NCI-H524 (cell line): ENCODE measurements around the gene STRIP2.
A peak's percentile ranks its signal among the peaks of the same experiment; 100 is the strongest.
"Not testable (repeated sequence)": the region's sequence is repeated elsewhere in the genome, so short reads cannot be mapped to it uniquely, and the experiment has no call there.

ENCODE experiments used
- DNase-seq, 2 experiments: peaks; one replicate each; lab custom pipeline; 2025; lab: John Stamatoyannopoulos, UW

Gene STRIP2

DNA sequence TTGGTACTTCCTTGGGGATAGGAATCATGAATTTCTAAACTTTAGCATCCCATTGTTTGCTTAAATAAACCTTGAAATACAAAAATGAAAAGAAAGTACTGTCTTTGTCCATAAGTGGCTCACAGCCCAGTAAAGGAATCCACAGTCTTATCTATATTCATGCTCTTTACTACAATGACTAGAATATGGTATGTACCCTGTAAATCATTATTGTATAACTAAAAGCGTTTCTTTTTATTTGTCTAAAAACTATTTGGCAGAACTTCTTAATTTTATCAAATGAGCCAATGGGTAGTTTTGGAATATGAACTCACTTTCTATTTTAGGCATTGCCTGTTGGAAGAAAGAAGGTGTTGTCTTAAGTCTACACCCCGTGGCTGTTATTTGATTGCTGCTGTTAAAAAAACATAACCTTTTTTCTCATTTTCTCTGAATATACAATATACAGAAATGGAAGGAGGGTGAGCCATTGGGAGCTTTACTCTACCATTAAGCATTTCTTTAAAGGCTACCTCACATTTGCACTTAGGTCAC lies 12.4 kb upstream of the STRIP2 start:
- DNase-seq = no peak

DNA sequence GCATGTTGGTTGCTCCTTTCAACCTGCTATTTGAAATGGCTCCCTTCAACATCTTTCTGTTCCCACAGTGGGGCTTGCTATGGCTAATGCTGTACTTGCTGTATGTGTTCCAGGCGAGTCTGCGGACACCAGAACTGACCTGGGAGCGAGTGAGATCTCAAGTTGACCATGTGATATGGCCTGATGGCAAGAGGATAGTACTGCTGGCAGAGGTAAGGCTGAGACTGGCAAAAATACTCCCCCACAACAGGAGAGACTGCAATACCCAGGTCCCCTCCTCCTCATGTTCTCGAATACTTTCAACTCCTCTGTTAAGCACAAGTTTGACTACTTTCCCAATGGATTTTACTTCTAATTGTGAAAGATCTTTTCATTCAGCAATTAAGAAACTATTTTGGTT lies 11.5 kb upstream of the STRIP2 start:
- no peak for DNase-seq

DNA sequence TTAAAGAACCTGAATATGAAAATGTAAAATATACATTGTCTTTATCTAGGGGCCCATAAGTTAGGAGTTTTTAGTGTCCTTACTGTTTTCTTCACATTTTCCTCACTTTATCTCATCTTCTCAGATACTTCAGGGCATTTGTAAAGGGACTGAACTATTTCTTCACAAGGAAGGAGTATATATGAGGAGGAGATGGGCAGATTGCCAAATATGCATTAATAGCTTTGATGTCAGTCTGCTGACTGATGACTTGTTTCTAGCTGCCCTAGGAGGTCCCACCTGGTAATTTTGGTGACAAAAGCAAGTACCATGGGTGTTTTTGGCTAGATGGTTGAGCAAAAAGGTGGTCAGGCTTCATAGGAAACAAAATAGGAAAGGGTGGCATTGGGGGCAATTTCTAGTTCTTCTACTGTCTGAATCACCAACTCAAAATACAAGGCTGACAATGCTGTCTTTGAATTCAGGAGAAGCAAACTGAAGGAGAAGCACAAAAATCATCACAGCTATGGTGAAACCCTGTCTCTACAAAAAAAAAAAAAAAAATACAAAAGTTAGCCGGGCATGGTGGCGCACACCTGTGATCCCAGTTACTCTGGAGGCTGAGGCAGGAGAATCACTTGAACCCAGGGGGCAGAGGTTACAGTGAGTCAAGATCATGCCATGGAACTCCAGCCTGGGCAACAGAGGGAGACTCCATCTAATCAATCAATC lies 10.4 kb upstream of the STRIP2 start:
- DNase-seq = no peak

DNA sequence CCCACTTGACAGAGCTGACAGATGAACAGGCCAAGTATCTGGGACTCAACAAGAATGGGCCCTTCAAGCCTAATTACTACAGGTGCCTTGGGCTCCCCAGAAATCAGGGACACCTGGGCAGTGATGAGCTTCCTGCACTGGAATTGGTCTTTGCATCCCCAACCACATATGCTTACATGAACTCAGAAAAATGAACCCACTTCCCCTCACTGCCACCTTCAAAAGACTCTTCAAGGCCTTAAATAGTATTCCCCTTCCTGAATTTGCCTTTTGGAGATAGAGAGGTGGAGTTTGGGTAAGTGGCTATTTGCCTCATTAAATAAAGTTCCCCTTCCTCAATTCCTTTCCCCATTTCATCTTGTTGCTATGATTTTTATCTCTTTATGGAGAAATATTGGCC lies 7.8 kb upstream of the STRIP2 start:
- no peak for DNase-seq

DNA sequence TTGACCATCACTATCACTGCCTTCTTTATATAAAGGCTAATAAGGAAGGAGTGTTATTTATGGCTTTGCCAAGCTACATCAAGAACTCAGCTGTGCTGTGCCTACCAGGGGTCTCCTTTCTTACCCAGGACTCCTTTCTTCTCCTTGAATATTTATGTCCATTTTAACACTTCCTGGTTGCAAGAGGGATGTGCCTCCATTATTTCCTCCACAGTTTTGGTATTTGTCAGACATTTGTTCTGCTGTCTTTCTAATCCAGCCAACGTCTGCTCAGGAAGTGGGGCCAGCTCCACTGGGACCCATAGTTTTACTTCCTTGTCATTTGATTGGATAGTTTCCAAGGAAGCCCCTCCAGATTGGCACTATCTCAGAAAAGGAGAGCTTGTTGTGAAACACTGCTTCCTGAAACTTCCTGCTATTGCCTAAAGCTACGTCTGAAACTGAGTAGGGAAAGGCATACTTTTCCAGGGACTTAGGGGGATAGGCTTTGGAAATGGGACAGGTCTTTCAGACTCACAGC lies 6.6 kb upstream of the STRIP2 start:
- DNase-seq = no peak

DNA sequence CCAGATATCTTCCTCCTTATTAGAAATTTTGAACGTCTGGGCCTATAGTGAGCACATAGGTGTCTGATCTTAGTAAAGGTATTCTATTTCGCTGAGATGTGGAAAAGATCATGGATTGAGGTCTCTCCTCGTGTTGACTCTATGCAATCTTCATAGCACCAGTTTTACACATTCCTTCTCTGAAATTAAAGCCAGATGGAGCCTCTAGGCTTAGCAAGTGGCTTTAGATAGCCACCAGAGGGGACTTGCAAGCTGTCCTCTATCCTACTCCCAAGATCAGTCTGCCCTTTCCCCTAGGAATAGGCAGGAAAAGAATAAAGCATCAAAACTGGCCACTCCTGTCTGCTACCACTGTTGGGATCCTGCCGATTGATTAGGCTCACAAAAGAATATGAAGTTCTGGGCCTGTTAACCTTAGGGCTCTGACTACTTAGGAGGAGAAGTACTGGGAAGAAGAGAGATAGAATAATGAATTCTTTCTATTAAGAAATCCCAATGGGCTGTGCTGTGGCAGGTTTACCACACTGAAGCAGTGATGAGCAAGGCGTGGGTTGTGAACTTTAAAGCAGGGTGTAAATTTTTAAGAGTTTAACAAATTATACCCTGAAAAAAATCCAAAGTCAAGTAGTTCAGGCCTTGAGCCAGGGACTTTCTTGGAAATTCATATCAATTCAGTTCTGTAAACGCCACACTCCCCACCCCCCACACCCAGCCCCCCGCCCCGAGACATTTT lies 2.2 kb upstream of the STRIP2 start:
- DNase-seq = peak; percentile 45 to 67

DNA sequence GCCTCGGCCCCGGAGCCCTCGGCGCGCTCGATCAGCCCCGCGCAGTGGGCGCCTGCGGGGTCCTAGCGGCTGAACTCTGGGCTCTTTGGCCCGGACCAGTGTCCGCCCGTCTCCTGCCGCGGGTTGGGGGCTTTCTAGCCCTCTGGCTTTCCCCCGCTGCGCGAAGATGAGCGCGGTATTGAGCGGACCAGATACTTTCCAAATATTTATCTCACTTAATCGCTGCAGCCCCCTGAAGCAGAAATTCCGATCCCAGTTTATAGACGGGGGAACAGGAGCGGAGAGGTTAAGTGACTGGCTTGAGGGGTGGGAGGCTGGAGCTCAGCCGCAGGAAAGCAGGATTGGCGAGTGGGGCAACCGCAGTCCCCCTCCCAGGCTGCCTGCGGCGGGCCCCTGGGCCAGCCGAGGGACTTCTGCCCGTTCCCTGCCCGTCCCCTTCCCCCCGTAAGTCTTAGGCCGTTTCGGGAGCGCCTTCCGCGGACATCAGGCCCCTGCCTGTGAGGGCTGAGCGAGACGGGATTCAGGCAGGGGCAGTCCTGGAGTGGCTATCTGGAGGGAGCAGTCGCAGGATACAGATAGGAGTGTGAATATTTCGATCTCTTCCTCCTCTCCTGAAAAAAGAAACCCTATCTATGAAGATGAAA lies 565 bp downstream of the STRIP2 start:
- DNase-seq = peak in 1 of 2 experiments; percentile 26

DNA sequence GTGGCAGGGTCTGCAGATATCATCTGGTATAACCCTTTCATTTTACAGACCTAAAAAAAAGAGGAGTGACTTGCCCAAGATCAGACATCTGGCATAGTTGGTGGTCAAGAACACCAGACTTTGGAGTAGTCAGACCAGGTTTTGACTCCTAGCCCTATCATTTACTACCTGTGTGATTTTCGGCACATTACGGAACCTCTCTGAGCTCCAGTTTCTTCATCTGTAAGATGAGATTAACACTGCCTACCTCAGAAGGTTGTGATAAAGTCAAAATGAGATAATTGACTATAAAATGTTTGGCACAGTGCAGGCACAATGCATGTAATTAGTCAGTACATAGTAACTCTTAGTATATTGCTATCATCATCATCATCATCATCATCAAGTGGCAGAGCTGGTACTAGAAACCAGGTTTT lies 1.2 kb downstream of the STRIP2 start:
- no peak for DNase-seq

DNA sequence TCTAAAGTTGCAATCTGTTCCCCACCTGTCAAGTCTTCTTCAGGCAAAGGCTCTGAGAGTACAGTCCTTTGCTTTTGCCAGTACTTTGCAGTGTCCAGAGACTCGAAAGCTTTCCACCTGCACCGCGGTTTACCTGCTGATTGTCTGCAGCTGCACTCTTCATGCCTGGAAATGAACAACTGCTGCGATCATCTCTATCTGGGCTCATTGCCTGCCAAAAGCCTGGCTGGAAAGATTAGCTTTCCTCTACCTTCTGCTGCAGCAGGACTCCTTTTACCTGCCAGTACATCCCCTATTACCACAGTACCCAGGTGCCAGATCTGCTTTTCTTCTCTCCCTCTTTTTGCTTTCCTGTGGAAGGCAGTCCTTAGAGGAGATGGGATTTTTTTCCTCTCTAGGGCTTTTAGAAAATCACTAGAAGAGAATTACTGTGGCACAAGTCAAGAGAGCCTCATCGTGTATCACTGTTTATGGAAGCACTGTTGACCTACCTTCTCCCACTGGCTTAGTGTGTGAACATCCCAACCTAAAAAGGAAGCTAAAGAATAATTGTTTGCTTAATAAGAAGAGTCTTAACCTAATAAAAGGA lies 2.2 kb downstream of the STRIP2 start:
- no peak for DNase-seq

DNA sequence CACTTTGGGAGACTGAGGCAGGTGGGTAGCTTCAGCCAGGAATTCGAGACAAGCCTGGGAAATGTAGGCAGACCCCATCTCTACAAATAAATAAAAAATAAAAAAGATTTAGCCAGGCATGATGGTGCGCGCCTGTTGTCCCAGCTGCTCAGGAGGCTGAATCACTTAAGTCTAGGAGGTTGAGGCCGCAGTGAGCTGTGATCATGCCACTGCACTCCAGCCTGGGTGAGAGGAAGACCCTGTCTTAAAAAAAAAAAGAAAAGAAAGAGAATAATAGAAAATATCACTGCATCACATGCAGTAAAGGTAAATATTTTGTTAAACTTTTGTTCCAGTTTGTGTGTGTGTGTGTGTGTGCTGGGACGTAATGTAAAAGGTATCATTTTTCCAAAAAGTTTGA lies 3.0 kb downstream of the STRIP2 start:
- no peak for DNase-seq

DNA sequence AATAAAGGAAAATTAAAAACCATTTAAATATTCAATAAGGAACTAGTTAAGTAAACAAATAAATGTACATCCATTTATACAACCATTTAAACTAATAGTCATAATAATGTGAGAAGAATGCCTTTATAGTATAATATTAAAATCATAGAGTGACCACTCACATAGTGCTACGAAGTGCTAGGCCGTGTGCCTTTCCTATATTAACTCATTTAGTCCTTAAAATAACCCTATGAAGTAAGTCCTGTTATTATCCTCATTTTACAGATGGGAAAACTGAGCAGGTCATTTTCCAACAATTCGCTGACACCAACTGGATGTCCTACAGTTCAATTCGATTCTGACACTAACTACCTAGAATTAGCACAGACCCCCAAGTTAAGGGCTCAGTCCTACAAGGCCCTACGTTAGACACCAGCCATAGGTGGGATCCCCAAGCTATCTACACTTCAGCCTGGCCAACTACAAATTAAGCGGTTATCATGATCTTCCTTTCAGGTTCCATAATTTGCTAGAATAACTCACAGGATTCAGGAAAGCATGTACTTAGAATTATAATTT lies 4.1 kb downstream of the STRIP2 start:
- DNase-seq = no peak

DNA sequence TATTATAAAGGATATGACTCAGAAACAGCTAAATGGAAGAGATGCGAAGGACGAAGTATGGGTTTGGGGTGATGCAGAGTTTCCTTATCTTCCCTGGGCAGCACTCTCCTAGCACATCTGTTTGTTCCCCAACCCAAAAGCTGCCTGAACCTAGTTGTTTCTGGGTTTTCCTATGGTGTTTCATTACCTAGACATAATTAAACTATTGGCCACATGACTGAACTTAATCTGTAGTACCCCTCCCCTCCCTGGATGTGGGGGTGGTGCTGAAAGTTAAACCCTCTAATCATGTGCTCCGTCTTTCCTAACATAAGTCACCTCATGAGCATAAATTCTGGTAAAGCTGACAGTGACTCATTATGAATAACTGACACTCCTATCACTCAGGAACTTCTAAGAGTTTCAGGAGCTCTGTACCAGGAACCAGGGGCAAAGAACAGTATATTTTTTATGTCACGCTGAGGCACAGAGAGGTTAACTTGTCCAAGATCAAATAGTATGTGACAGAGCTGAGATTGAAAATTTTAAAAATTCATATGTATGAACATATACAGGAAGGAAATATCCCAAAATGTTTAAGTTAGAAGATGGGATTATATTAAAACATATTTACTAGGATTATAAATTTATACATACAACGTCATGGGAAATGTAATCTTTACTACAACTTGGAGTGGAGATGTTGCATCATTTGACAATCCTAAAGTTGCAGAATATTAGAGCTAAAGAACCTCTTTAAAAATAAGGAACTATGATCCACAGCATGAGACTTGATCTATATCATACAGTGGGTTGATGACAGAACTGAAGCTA lies 4.8 kb downstream of the STRIP2 start:
- DNase-seq = no peak

DNA sequence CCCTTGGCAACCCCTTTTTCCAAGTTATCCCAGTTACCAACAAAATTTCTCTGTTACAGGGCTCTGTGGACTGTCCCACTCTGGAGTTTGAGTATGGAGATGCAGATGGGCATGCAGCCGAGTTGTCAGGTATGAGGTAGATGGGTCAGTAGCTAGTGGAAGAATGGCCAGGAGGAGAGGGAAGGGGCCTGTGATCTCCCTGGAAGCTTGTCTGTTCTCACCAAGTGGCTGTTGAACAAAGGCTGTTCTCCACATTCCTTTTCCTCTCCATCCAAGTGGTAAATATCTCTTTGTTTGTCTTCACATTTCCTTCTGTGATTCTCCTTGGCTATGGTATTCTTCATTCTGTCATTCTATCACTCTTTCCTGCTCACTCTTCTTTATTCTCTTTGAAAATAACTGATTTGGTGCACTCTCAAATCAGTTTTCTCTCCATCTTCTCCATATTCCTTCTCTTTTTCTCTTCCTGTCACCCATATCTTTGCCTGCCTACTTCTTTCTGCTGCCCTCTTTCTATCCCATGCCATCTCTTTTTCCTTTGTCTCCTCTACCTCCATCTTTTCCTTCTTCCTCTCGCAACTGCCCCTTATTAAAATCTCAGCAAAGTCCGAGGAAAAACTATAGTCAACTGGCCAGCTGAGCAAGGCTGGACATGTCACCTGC lies 5.9 kb downstream of the STRIP2 start:
- no peak for DNase-seq

DNA sequence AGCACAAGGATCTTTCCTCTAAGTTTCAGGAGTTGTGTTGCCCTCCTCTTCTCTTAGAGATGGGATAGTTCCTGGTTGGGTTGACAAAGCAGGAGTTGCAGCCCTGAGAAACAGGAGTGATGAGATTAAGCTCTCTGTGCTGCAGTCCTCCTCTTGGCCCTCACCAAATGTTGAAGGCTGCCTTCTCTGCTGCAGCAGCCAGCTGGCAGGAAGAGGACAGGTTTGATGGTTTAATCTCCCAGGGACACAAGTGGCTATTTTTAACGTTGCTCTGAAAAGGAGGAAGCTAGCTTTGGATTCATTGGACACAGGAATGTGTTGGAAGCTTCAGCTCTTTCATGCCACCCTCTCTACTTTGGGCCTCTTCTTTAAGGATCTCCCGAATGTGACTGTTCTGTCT lies 9.4 kb downstream of the STRIP2 start:
- DNase-seq = peak in 1 of 2 experiments; percentile 25

DNA sequence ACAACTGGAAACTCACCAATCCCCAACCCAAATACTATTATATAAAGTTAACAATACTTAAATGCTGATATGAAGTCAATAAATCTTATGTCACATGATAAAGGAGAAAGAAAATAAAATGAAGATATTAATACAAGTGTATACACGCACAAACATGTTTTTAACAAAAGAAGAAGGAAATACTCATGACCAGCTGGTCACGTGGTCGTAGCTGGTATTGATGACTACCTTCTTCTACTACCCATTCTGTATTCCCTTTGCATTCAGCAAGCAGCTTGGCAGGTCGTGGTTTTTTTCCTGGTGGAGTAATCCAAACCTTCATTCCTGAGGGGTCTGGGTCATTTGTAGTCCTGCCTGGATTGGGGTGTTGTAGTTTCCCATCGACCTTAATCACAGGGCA lies 10.5 kb downstream of the STRIP2 start:
- DNase-seq = not testable (repeated sequence)

DNA sequence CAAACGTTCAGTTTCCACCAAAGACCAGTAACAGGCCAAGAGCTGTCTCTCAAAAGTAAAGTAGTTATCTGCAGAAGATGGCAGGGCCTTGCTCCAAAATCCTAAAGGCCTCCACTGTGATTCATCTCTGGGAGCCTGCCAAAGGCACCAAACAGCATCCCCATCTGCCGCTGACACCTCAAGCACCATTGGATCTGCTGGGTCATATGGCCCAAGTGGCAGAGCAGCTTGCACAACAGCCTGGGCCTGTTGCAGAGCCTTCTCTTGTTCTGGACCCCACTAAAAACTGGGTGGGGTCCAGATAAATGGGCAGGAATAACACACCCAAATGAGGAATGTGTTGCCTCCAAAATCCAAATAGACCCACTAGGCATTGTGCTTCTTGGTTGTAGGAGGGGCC lies 12.7 kb downstream of the STRIP2 start:
- DNase-seq = peak in 1 of 2 experiments; percentile 30

DNA sequence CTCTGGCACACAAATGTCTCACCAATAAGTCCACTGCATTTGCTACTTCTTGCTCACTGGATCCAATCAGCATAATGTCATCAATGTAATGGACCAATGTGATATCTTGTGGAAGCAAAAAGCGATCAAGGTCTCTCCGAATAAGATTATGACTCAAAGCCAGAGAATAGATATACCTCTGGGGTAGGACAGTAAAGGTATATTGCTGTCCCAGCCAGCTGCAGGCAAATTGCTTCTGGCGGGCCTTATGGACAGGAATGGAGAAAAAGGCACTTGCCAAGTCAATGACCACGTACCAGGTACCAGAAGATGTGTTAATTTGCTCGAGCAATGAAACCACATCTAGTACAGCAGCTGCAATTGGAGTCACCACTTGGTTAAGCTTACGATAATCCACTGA lies 13.2 kb downstream of the STRIP2 start:
- DNase-seq = not testable (repeated sequence)

DNA sequence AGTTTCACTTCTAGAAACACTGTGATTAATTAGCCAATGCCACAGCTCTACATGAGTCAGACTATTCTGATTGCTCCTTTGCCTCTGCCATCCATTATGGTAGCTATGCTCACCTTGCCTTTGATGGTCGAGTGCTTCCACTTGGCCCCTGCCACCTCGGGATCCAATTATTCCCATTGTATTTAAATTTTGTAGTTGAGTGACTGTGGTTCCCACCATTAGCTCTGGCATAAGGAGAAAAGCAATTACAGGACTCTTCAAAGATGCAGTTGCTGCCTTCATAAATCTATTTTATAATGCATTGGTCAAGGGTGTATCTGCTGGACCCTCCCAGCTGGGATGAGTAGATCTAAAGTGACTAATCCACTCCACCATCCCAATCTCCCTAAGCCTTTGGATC lies 14.4 kb downstream of the STRIP2 start:
- not testable (repeated sequence) for DNase-seq

DNA sequence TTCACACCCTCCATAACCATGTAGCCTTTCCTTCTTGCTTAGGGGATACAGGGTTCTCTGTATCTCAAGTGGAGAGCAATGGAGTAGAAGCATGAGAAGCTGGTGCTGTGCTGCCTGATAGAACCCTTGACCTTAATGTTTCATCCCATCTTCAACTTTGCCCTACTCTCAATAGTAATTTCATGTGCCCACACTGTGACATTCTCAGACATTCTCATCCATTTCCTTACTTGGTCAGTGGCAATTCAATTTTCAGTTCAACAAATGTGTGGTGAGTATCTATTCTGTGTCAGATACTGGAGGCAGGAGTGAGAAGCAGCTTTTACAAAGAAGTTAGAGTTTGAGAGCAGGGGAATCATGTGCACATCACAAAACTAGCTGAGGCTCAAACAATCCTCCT lies 16.1 kb downstream of the STRIP2 start:
- no peak for DNase-seq

DNA sequence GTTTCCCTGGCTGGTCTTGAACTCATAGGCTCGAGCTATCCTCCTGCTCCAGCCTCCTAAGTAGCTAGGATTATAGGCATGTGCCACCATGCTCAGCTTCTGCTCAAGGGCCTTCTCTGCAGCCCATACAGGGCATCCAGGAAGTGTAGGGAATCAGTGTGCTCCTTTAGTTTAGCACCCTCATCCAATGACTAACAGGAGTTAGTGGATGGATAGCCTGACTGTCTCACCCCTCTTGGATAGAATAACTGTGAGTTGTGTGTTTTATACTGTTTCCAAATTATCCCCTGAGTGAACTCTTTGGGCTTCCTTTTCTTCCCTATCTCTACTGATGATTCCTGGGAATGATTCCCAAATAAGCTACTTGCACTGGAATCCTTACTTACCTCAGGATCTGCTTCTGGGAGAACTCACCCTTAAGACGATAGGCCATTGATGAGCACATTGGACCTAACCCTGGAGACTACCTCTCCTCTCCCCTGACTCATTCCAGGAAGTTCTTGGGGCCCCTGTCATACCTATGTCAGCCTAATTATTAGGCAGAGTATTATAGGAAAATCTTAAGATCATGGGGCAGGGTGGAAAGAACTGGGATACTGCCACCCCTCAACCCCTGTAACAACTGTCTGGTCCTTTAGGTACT lies 18.5 kb downstream of the STRIP2 start:
- no peak for DNase-seq
